ENCODE results near the gene RAB15. TPM values are rescaled to one million over a fixed set of nuclear protein-coding genes. Genes with fewer than 3 reads are reported as not detected.

RAB15 gene
- polyA plus RNA-seq = 10 to 100 TPM; 12.2 to 47.9 (median 16.8) TPM
- long read RNA-seq, donor 1 = 0 reads
- long read RNA-seq, donor 2, partial matches to known transcripts = 0 of 2 reads
- long read RNA-seq, donor 2, other reads (novel, unspliced or antisense) = 0 of 2 reads
- long read RNA-seq, donor 3, partial matches to known transcripts = 0 of 1 reads
- long read RNA-seq, donor 3, other reads (novel, unspliced or antisense) = 0 of 1 reads
- long read RNA-seq, donor 4 = 0 reads
- long read RNA-seq, donor 5 = 0 reads
- long read RNA-seq, donor 6, partial matches to known transcripts = 0 of 2 reads
- long read RNA-seq, donor 6, other reads (novel, unspliced or antisense) = 0 of 2 reads
- long read RNA-seq, donor 7 = 0 reads
- long read RNA-seq, donor 8 = 0 reads
- long read RNA-seq, donor 9, partial matches to known transcripts = 0 of 1 reads
- long read RNA-seq, donor 9, other reads (novel, unspliced or antisense) = 0 of 1 reads
- long read RNA-seq, donor 10 = 0 reads

DNA sequence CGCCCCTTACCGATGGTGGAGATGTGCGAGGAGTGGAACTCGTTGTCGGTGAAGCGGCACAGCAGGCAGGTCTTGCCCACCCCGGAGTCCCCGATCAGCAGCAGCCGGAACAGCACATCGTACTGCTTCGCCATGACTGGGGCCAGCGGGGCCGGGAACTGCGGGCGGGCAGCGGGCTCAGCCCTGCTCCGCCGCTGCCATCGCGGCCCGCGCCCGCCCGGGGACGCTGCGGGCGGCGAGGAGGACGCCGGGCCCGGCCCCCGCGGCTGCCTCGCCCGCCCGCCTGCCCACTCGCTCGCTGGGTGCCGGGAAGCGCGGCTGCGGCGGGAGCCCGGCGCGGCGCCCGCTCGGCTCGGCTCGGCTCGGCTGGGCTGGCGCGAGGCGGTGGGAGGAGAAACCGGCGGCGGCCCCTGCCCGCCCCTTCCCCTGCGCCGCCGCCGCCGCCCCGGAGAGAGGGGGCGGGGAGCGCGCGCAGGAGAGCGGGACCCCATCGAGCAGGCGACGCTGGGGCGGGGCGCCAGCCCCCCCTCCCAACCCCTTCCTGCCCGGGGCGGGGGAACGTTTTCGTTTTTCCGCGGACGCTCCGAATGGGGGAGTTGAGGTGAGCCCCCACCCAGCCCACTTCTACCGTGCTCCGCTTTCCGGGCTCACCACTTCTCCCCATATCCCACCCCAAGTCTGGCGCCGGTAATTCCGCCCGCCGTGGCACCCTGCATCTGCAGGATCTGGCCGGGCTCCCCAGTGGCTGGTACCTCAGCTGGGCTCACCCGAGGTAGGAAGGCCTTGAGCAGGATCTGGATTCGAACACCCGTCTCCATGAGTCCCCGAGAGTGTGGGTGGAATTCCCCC, at the start of gene RAB15:
Gene RAB15 (minus strand): TSS at position 394 of the 849 bp plus-strand sequence. CDS start 260 bp downstream, at position 134.
- DNase-seq (peak; percentile 19 to 60), FAIRE-seq (no peak)
- 0 to 1% (median 1%) methylated on average over 25 to 96 of the region's 96 CpGs for WGBS, 3 donors
- peak within 1 kb of the TSS; percentile 17 to 68 (median 37) for H3K27ac ChIP-seq (ENCODE audit: low read depth in 1 of 3, low read length in 2 of 3)
- H3K36me3 ChIP-seq (ENCODE audit: control insufficient read depth in 3 of 3, insufficient read depth in 2 of 3, low read depth in 1 of 3, low read length in 3 of 3) = peaks cover 0 to 6% (median 0%) of the 10 kb centered on the region in 3 donors
- H3K4me1 ChIP-seq (ENCODE audit: control insufficient read depth in 3 of 3, insufficient read depth in 2 of 3, low read depth in 1 of 3, low read length in 2 of 3) = peaks cover 4 to 17% (median 9%) of the 10 kb centered on the region in 3 donors
- H3K27me3 ChIP-seq (ENCODE audit: control insufficient read depth in 3 of 3, insufficient read depth in 3 of 3, low read length in 3 of 3) = peaks cover 0 to 4% (median 0%) of the 10 kb centered on the region in 3 donors
- H3K9me3 ChIP-seq (ENCODE audit: control insufficient read depth in 2 of 2, insufficient read depth in 1 of 2, low read depth in 1 of 2, low read length in 1 of 2) = no peaks in the 10 kb centered on the region
- H3K4me3 ChIP-seq (ENCODE audit: low read depth in 1 of 3, low read length in 3 of 3) = peak within 1 kb of the TSS; percentile 65 to 71 (median 67)

GRCh38 chr14:65019944-65020566, 47.9 kb upstream of the RAB15 start:
- WGBS, 3 donors = 69 to 74% (median 74%) methylated on average over 8 to 9 of the region's 9 CpGs
- Histone ChIP-seq H3K27me3 (ENCODE audit: control insufficient read depth in 3 of 3, insufficient read depth in 3 of 3, low read length in 3 of 3) (no peaks in the 10 kb centered on the region), H3K27ac (ENCODE audit: low read depth in 1 of 3, low read length in 2 of 3) (no peak overlapping the region), H3K36me3 (ENCODE audit: control insufficient read depth in 3 of 3, insufficient read depth in 2 of 3, low read depth in 1 of 3, low read length in 3 of 3) (peaks cover 0 to 35% (median 5%) of the 10 kb centered on the region in 3 donors), H3K4me3 (ENCODE audit: low read depth in 1 of 3, low read length in 3 of 3) (no peak overlapping the region), H3K4me1 (ENCODE audit: control insufficient read depth in 3 of 3, insufficient read depth in 2 of 3, low read depth in 1 of 3, low read length in 2 of 3) (no peaks in the 10 kb centered on the region), H3K9me3 (ENCODE audit: control insufficient read depth in 2 of 2, insufficient read depth in 1 of 2, low read depth in 1 of 2, low read length in 1 of 2) (no peaks in the 10 kb centered on the region)
- FAIRE-seq = no peak
- DNase-seq = peak; percentile 56 to 60

DNA sequence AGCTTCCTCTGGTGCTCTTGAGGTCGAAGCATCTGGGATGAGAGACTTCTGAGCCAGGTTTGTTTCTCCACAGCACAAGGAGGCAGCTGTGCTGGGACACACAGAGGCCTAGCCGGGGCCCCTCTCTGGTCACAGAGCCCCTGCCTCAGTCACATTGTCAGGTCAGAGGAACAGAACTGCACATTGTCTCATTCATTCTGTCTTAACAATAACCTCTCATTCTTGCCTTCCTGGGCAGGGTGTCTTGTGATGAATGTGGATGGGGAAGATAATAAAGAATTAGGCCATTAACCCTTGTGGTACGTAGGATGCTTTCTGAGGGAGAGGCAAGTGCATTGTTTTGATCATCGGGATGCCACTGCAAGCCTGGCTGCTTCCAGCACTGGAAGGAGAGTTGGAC, 44.3 kb upstream of the RAB15 start:
- 90 to 98% (median 94%) methylated on average over 4 of the region's 4 CpGs for WGBS, 3 donors
- no peak for DNase-seq
- Histone ChIP-seq H3K9me3 (ENCODE audit: control insufficient read depth in 2 of 2, insufficient read depth in 1 of 2, low read depth in 1 of 2, low read length in 1 of 2) (no peaks in the 10 kb centered on the region), H3K27me3 (ENCODE audit: control insufficient read depth in 3 of 3, insufficient read depth in 3 of 3, low read length in 3 of 3) (no peaks in the 10 kb centered on the region), H3K4me1 (ENCODE audit: control insufficient read depth in 3 of 3, insufficient read depth in 2 of 3, low read depth in 1 of 3, low read length in 2 of 3) (no peaks in the 10 kb centered on the region), H3K4me3 (ENCODE audit: low read depth in 1 of 3, low read length in 3 of 3) (no peak overlapping the region), H3K36me3 (ENCODE audit: control insufficient read depth in 3 of 3, insufficient read depth in 2 of 3, low read depth in 1 of 3, low read length in 3 of 3) (peaks cover 0 to 62% (median 10%) of the 10 kb centered on the region in 3 donors), H3K27ac (ENCODE audit: low read depth in 1 of 3, low read length in 2 of 3) (no peak overlapping the region)
- FAIRE-seq = no peak

- peaks cover 0 to 61% (median 10%) of the 10 kb centered on the region in 3 donors for H3K36me3 ChIP-seq (ENCODE audit: control insufficient read depth in 3 of 3, insufficient read depth in 2 of 3, low read depth in 1 of 3, low read length in 3 of 3)
- DNase-seq (no peak), FAIRE-seq (no peak)
- no peaks in the 10 kb centered on the region for H3K4me1 ChIP-seq (ENCODE audit: control insufficient read depth in 3 of 3, insufficient read depth in 2 of 3, low read depth in 1 of 3, low read length in 2 of 3)
- H3K27ac ChIP-seq (ENCODE audit: low read depth in 1 of 3, low read length in 2 of 3) = no peak overlapping the region
- H3K27me3 ChIP-seq (ENCODE audit: control insufficient read depth in 3 of 3, insufficient read depth in 3 of 3, low read length in 3 of 3) = no peaks in the 10 kb centered on the region
- no peak overlapping the region for H3K4me3 ChIP-seq (ENCODE audit: low read depth in 1 of 3, low read length in 3 of 3)
- 81 to 100% (median 93%) methylated on average over 3 of the region's 3 CpGs for WGBS, 3 donors
- H3K9me3 ChIP-seq (ENCODE audit: control insufficient read depth in 2 of 2, insufficient read depth in 1 of 2, low read depth in 1 of 2, low read length in 1 of 2) = no peaks in the 10 kb centered on the region
These were observed 43.3 kb upstream of the RAB15 start for GRCh38 chr14:65015391-65015790.

DNA sequence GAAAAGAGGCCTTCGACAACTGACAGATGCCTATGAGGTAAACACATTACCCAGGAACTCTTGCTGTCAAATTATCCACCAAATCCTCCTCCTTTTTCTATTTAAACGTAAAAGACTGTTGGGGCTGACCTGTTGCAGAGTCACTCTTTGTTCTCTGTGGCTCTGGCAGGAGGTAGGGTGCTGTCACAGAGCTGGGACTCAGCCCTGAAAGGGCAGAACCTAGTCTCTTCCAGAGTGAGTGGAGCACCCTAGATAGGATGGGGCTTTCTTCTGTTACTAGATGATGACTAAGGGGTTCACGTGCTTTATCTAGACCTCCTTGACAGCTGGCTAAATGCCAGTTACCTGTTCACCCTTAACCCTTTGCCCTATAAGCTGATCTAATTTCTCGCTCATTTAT, 40.2 kb upstream of the RAB15 start:
- WGBS, 3 donors = 58 to 76% (median 72%) methylated on average over 4 of the region's 4 CpGs
- H3K9me3 ChIP-seq (ENCODE audit: control insufficient read depth in 2 of 2, insufficient read depth in 1 of 2, low read depth in 1 of 2, low read length in 1 of 2) = no peaks in the 10 kb centered on the region
- no peak for FAIRE-seq
- no peaks in the 10 kb centered on the region for H3K27me3 ChIP-seq (ENCODE audit: control insufficient read depth in 3 of 3, insufficient read depth in 3 of 3, low read length in 3 of 3)
- H3K4me3 ChIP-seq (ENCODE audit: low read depth in 1 of 3, low read length in 3 of 3) = no peak overlapping the region
- H3K36me3 ChIP-seq (ENCODE audit: control insufficient read depth in 3 of 3, insufficient read depth in 2 of 3, low read depth in 1 of 3, low read length in 3 of 3) = peaks cover 0 to 66% (median 10%) of the 10 kb centered on the region in 3 donors
- no peaks in the 10 kb centered on the region for H3K4me1 ChIP-seq (ENCODE audit: control insufficient read depth in 3 of 3, insufficient read depth in 2 of 3, low read depth in 1 of 3, low read length in 2 of 3)
- peak in 1 of 2 donors; percentile 25 for DNase-seq
- H3K27ac ChIP-seq (ENCODE audit: low read depth in 1 of 3, low read length in 2 of 3) = no peak overlapping the region

DNA sequence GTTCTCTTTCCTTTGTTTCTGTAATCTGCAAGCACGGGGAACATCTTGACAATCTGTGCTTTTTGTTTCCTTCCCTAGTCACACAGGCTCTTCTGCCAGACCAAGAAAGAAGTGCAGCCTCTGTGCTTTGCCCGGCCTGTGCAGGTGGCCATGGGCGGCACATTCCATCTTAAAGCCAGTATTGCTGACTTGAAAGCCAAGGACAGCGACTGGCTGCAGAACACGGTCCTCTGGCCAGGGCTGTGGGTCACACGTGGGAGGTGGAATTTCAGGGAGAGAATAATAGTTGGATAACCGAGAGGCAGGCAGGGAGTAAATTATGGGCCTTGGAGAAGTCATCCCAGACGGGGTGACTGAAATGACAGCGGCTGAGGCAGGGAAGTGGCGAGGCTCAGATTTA, 39.4 kb upstream of the RAB15 start:
- no peak overlapping the region for H3K4me3 ChIP-seq (ENCODE audit: low read depth in 1 of 3, low read length in 3 of 3)
- FAIRE-seq (no peak), DNase-seq (no peak)
- WGBS, 3 donors = 92 to 97% (median 92%) methylated on average over 10 of the region's 10 CpGs
- no peaks in the 10 kb centered on the region for H3K27me3 ChIP-seq (ENCODE audit: control insufficient read depth in 3 of 3, insufficient read depth in 3 of 3, low read length in 3 of 3)
- H3K36me3 ChIP-seq (ENCODE audit: control insufficient read depth in 3 of 3, insufficient read depth in 2 of 3, low read depth in 1 of 3, low read length in 3 of 3) = peaks cover 0 to 58% (median 10%) of the 10 kb centered on the region in 3 donors
- H3K4me1 ChIP-seq (ENCODE audit: control insufficient read depth in 3 of 3, insufficient read depth in 2 of 3, low read depth in 1 of 3, low read length in 2 of 3) = no peaks in the 10 kb centered on the region
- no peaks in the 10 kb centered on the region for H3K9me3 ChIP-seq (ENCODE audit: control insufficient read depth in 2 of 2, insufficient read depth in 1 of 2, low read depth in 1 of 2, low read length in 1 of 2)
- H3K27ac ChIP-seq (ENCODE audit: low read depth in 1 of 3, low read length in 2 of 3) = no peak overlapping the region

DNA sequence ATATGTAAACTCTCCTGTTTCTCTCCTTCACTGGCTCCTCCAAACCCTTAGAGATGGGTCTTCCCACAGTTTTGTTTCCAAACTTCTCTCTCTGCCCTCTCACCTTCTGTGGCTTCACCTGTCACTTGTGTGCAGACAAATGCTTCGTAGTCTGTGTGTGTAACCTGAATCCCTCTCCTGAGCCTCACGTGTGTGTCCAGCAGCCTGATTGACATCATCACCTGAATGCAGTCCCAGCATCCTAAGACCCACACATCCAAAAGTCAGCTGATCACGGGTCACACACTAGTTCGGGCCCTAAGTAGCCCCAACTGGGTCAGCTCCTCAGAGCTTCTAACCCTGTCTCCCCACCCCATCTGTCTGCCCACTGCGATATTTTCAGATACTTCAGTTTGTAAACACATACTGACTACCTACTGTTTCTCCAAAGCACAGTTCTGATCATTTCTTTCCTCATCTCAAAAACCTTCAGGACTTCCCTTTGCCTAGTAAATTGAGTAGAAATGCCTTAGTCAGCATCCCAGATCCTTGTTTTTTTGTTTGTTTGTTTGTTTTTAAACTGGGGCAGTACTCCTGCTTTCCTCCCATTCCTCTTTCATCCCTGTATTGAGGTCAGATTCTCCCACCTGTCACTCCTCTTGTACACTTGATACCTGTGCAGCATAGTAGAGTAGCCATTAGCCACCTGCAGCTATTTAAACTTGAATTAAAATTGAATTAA, 38.2 kb upstream of the RAB15 start:
- DNase-seq (no peak), FAIRE-seq (no peak)
- no peaks in the 10 kb centered on the region for H3K9me3 ChIP-seq (ENCODE audit: control insufficient read depth in 2 of 2, insufficient read depth in 1 of 2, low read depth in 1 of 2, low read length in 1 of 2)
- H3K27ac ChIP-seq (ENCODE audit: low read depth in 1 of 3, low read length in 2 of 3) = no peak overlapping the region
- 89 to 94% (median 91%) methylated on average over 5 of the region's 5 CpGs for WGBS, 3 donors
- H3K27me3 ChIP-seq (ENCODE audit: control insufficient read depth in 3 of 3, insufficient read depth in 3 of 3, low read length in 3 of 3) = no peaks in the 10 kb centered on the region
- H3K36me3 ChIP-seq (ENCODE audit: control insufficient read depth in 3 of 3, insufficient read depth in 2 of 3, low read depth in 1 of 3, low read length in 3 of 3) = peaks cover 0 to 57% (median 6%) of the 10 kb centered on the region in 3 donors
- H3K4me3 ChIP-seq (ENCODE audit: low read depth in 1 of 3, low read length in 3 of 3) = no peak overlapping the region
- H3K4me1 ChIP-seq (ENCODE audit: control insufficient read depth in 3 of 3, insufficient read depth in 2 of 3, low read depth in 1 of 3, low read length in 2 of 3) = no peaks in the 10 kb centered on the region
